ENCODE results near the gene ANO9. TPM values are rescaled to one million over a fixed set of nuclear protein-coding genes. Genes with fewer than 3 reads are reported as not detected.

The ANO9 gene
- total RNA-seq, 3 donors from 2014 or later (not counting 1 experiment from before 2014, with no cell fraction given), result 15.1 to 21.3 (median 15.1) TPM

GRCh38 chr11:400241-400689 is 41.5 kb downstream of the ANO9 start:
- H3K27ac ChIP-seq (ENCODE audit: low read length), result no peak overlapping the region
- intact Hi-C loops (cut with micrococcal nuclease), result no loop called here
- TF ChIP-seq CTCF (IDR thresholded peaks at IDR 0.05), result no peak
- ATAC-seq (no peak), DNase-seq (no peak)
- H3K9me3 ChIP-seq (ENCODE audit: control insufficient read depth, insufficient read depth, low read length), result no peaks in the 10 kb centered on the region
- Mint-ChIP-seq H3K4me3 (no peak overlapping the region), H3K4me1 (peaks cover 0 to 18% of the 10 kb centered on the region in 2 donors), H3K9me3 (no peaks in the 10 kb centered on the region), H3K27ac (no peak overlapping the region), H3K27me3 (ENCODE audit: low read depth in 2 of 2) (no peaks in the 10 kb centered on the region), H3K36me3 (no peaks in the 10 kb centered on the region)
- H3K27me3 ChIP-seq (ENCODE audit: control insufficient read depth, insufficient read depth, low read length), result no peaks in the 10 kb centered on the region
- WGBS (ENCODE audit: insufficient coverage), result 62% methylated on average over 50 of the region's 50 CpGs
- no peak overlapping the region for H3K4me3 ChIP-seq (ENCODE audit: low read length)
- H3K4me1 ChIP-seq (ENCODE audit: control insufficient read depth, insufficient read depth, low read length), result peaks cover 19% of the 10 kb centered on the region
- peaks cover 2% of the 10 kb centered on the region for H3K36me3 ChIP-seq (ENCODE audit: control insufficient read depth, insufficient read depth, low read length)

- no peak overlapping the region for H3K27ac Mint-ChIP-seq
- H3K4me3 Mint-ChIP-seq, result peak overlapping the region; percentile 31
- no peak for DNase-seq
- 70% methylated on average over 21 of the region's 21 CpGs for WGBS (ENCODE audit: insufficient coverage)
- H3K36me3 Mint-ChIP-seq, result no peaks in the 10 kb centered on the region
- H3K27me3 Mint-ChIP-seq (ENCODE audit: low read depth in 2 of 2), result no peaks in the 10 kb centered on the region
- no peaks in the 10 kb centered on the region for H3K9me3 Mint-ChIP-seq
- ATAC-seq, result no peak
- H3K27ac ChIP-seq (ENCODE audit: low read length), result no peak overlapping the region
- TF ChIP-seq CTCF (IDR thresholded peaks at IDR 0.05), result no peak
- no peaks in the 10 kb centered on the region for H3K36me3 ChIP-seq (ENCODE audit: control insufficient read depth, insufficient read depth, low read length)
- no peaks in the 10 kb centered on the region for H3K27me3 ChIP-seq (ENCODE audit: control insufficient read depth, insufficient read depth, low read length)
- peaks cover 0 to 14% of the 10 kb centered on the region in 2 donors for H3K4me1 Mint-ChIP-seq
- no peaks in the 10 kb centered on the region for H3K9me3 ChIP-seq (ENCODE audit: control insufficient read depth, insufficient read depth, low read length)
- no peak overlapping the region for H3K4me3 ChIP-seq (ENCODE audit: low read length)
- H3K4me1 ChIP-seq (ENCODE audit: control insufficient read depth, insufficient read depth, low read length), result peaks cover 19% of the 10 kb centered on the region
- intact Hi-C loops (cut with micrococcal nuclease), result no loop called here
Observed at GRCh38 chr11:399731-400211, 42.0 kb downstream of the ANO9 start.

- H3K4me3 ChIP-seq (ENCODE audit: low read length), result no peak overlapping the region
- ATAC-seq, result no peak
- Mint-ChIP-seq H3K36me3 (no peaks in the 10 kb centered on the region), H3K4me3 (peak overlapping the region; percentile 25), H3K9me3 (no peaks in the 10 kb centered on the region), H3K27ac (no peak overlapping the region), H3K27me3 (ENCODE audit: low read depth in 2 of 2) (no peaks in the 10 kb centered on the region), H3K4me1 (peaks cover 0 to 18% of the 10 kb centered on the region in 2 donors)
- intact Hi-C loops (cut with micrococcal nuclease), result no loop called here
- no peaks in the 10 kb centered on the region for H3K36me3 ChIP-seq (ENCODE audit: control insufficient read depth, insufficient read depth, low read length)
- TF ChIP-seq CTCF (IDR thresholded peaks at IDR 0.05), result no peak
- H3K9me3 ChIP-seq (ENCODE audit: control insufficient read depth, insufficient read depth, low read length), result no peaks in the 10 kb centered on the region
- H3K27me3 ChIP-seq (ENCODE audit: control insufficient read depth, insufficient read depth, low read length), result no peaks in the 10 kb centered on the region
- no peak for DNase-seq
- 92% methylated on average over 20 of the region's 20 CpGs for WGBS (ENCODE audit: insufficient coverage)
- peaks cover 19% of the 10 kb centered on the region for H3K4me1 ChIP-seq (ENCODE audit: control insufficient read depth, insufficient read depth, low read length)
- no peak overlapping the region for H3K27ac ChIP-seq (ENCODE audit: low read length)
Observed at GRCh38 chr11:398826-399225, 43.0 kb downstream of the ANO9 start.

GRCh38 chr11:396948-397548 is 44.8 kb downstream of the ANO9 start:
- no peaks in the 10 kb centered on the region for H3K36me3 Mint-ChIP-seq
- peak overlapping the region; percentile 45 for H3K4me3 Mint-ChIP-seq
- peaks cover 19% of the 10 kb centered on the region for H3K4me1 ChIP-seq (ENCODE audit: control insufficient read depth, insufficient read depth, low read length)
- TF ChIP-seq CTCF (IDR thresholded peaks at IDR 0.05), result peak; percentile 57
- H3K4me1 Mint-ChIP-seq, result peaks cover 0 to 18% of the 10 kb centered on the region in 2 donors
- no peaks in the 10 kb centered on the region for H3K27me3 ChIP-seq (ENCODE audit: control insufficient read depth, insufficient read depth, low read length)
- DNase-seq (peak; percentile 61 to 69), ATAC-seq (peak; percentile 69 to 97 (median 96))
- intact Hi-C loops (cut with micrococcal nuclease), result no loop called here
- peak overlapping the region; percentile 21 for H3K4me3 ChIP-seq (ENCODE audit: low read length)
- H3K27me3 Mint-ChIP-seq (ENCODE audit: low read depth in 2 of 2), result no peaks in the 10 kb centered on the region
- H3K9me3 Mint-ChIP-seq, result no peaks in the 10 kb centered on the region
- H3K27ac Mint-ChIP-seq, result peak overlapping the region in 1 of 2 donors; percentile 27
- H3K36me3 ChIP-seq (ENCODE audit: control insufficient read depth, insufficient read depth, low read length), result no peaks in the 10 kb centered on the region
- no peaks in the 10 kb centered on the region for H3K9me3 ChIP-seq (ENCODE audit: control insufficient read depth, insufficient read depth, low read length)
- H3K27ac ChIP-seq (ENCODE audit: low read length), result no peak overlapping the region
- WGBS (ENCODE audit: insufficient coverage), result 55% methylated on average over 43 of the region's 43 CpGs

Measured in natural killer cell (primary cell).